HG03095 (cell line): Measurements from ENCODE around the gene ZNF180.
"Not testable (repeated sequence)": the region's sequence is repeated elsewhere in the genome, so short reads cannot be mapped to it uniquely, and the experiment has no call there.

Experiments used
- ATAC-seq: cut with Tn5 transposase; IDR thresholded peaks from one replicate; pipeline ENCODE4 v1.9.1; 2021; ENCODE audit warnings: moderate library complexity; ENCODE audit not compliant: unreplicated experiment

Gene ZNF180

DNA sequence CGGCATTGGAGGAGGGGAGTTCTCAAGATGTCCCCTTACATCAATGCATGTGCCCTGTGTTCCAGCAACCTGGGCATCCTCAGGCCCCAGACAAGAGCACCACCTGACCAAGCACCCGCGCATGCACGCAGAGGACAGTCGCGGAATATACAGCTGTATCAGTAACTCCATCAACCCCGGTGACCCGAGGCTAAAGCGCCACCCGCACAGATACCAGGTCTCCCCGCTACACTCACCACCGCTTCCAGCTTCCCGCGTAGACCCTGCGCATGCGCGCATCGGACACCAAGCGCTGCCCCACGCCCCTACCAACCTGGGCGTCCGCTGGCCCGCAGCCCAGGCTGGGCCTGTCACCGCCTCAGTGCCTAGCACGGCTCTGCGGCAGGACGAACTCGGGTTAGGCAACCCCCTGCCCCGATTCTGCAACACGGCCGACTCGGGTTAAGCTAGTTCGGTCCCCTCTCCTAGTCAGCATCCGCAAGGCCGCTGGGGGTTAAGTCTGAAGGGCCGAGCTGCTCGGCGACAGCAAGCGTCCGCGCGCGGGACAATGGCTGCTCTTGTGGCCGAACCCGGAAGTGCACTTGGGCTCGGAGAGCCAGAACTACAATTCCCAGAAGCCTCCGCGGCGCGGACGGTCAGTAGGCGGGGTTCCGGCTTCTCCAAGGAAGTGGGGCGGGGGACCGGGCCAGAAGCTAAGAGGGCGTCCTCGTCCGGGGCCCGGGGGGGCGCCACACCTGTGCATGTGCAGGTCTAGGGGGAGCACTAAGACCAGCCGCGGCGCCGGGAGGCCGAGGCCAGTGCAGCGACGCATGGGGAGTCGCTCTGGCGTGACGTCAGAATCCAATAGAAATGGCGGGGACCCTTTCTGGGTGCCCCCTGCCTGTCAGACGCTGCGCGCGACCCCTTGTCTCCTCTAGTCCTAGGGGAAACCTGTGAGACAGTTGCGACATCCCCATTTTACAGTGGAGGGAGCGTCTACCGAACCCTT lies at the start of gene ZNF180:
Gene ZNF180 (minus strand): TSS at position 561 of the 988 bp plus-strand sequence. CDS start 3,188 bp downstream, outside the sequence.
- ATAC-seq, result peak; percentile 80

DNA sequence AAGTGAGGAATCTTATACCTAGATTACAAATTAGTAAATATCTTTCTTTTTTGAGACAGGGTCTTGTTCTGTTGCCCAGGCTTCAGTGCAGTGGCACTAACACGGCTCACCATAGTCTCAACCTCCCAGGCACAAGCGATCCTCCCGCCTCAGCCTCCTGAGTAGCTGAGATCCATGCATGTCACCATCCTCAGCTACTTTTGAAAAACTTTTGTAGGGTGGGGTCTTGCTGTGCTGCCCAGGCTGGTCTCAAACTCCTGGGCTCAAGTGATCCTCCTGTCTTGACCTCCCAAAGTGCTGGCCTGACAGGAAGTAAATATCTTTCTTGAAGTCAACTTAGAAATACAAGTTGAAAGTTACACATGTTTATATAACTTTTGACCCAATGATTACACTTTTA lies 49.2 kb upstream of the ZNF180 start:
- ATAC-seq, result no peak

DNA sequence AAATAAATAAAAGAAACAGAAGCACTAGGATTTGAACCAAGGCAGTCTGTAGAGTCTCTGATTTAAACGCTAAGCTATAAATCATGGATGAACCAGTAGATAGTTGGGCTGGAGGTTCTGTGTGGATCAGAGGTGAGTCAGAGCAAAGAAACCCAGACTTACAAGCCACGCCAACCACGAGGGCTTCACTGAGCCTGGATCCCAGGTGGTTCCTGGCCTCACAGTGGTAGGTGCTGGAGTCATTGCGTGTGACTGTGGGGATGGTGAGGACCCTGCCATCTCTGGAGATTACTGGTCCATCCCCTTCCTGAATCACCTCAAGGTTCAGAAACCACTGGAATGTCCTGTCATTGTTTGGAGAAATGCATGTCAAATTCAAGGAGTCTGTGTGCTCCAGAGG lies 48.4 kb upstream of the ZNF180 start:
- ATAC-seq, result no peak

DNA sequence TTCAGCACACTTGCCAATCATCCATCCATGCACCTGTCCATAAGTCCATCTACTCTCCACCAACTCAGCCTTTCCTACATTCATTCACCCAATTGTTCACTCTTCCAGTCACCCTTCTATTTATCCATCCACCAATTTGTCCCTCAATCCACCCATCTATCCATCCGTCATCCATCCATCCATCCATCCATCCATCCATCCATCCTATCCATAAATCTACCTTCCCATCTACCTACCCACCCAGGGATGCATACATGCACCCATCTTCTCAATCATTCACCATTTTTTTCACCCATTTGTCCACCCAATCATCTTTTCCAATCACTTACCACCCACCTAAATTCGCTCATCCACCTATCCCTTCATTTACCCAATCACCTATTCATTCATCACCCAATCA lies 43.7 kb upstream of the ZNF180 start:
- ATAC-seq, result no peak

DNA sequence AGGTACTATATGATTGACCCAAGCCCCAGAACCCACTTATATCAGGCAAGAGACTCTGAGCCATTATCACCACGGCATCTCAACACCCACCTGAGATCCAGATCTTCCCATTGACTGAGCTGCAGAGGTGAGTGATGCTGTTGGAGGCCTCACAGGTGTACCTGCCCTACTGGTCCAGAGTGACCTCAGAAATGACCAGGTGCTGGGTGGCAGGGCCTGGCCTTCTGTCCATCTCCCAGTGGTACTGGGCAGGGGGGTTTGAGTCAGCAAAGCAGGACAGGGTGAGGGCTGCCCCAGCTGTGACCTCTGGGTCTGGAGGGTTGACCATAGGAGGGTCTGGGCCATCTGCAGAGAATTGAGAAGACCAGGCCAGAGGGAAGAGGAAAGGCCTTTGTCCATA lies 42.3 kb upstream of the ZNF180 start:
- ATAC-seq, result no peak

DNA sequence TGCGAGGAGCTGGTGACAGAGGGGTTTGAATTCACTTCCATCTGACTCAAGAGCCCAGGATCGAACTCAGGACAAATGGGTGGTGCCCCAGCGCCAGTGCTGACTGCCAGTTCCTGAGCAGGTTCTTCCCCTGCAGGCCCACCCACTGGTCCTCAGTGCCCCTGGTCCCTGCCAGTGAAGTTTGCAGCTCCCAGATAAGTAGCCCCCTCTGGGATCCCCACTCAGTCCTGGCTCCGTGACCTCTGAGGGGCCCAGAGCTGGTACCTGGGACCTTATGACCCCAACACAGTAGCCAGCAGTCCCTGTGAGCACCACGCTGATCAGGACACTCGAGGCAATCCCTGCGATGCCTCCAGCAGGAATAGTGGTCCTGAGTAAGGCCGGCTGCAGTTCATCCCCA lies 40.4 kb upstream of the ZNF180 start:
- no peak for ATAC-seq

DNA sequence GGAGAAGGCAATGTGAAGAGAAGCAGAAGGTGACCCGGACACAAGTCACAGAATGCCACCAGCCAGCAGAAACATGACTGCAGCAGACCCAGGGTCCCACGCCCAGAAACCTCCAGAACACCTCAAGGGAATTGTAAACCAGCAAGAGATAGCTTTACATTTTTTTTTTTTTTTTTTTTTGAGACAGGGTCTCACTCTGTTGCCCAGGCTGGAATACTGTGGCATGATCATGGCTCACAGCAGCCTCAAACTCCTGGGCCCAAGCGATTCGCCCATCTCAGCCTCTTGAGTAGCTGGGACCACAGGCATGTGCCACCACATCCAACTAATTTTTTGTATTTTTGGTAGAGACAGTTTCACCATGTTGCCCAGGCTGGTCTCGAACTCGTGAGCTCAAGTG lies 39.7 kb upstream of the ZNF180 start:
- ATAC-seq, result no peak

DNA sequence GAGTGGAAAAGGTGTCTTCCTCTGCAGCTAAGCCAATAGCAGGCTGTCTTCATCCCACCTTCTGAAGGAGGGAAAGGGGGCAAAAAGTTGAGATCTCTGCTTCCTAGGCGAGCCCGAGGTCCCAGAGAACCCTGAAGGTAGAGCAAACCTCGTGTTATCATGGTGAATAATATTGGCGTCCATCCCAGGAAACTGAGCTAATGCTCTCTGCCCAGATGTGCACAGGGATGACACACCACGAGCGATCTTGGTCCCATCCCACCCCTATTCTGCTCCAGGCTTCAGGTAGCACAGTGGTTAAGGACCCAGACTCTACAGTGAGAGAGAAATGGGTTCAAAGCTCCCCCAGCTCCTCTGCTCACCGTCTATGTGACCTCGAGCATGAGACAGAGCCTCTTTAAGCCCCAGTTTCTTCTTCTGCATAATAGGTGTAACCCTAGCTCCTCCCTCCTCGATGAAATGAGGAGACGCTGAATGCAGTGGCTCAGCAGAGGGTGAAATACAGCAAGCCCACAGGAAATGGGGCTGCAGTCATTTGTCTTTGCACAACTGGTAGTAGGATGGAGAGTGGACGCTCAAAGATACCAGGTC lies 39.0 kb upstream of the ZNF180 start:
- ATAC-seq, result no peak

DNA sequence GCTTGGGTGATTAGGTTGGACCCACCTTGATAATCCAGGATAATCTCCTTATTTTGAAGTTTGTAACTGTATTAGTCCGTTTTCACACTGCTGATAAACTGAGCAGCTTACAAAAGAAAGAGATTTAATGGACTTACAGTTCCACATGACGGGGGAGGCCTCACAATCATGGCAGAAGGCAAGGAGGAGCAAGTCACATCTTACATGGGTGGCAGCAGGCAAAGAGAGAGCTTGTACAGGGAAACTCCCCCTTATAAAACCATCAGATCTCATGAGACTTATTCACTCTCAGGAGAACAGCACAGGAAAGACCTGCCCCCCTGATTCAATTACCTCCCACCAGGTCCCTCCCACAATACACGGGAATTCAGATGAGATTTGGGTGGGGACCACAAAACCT lies 35.0 kb upstream of the ZNF180 start:
- not testable (repeated sequence) for ATAC-seq

DNA sequence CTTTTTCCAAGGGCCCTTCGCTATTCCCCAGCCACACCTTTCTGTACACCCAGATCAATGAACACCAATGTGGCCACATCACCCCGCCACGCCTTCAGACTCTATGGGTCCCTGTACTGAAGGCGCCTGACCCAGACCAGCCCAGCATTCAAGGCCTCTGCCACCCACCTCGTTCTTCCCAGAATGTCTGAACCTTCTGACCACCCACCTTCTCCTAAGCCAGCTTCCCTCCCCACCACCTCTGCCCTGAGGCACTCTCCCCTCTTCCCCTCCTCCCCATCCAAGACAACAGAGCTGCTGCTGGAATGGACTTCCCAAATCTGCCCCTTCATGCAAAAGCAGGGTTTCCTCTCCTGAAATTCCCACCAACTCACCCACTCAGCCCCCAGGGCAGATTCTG lies 32.5 kb upstream of the ZNF180 start:
- ATAC-seq, result no peak

DNA sequence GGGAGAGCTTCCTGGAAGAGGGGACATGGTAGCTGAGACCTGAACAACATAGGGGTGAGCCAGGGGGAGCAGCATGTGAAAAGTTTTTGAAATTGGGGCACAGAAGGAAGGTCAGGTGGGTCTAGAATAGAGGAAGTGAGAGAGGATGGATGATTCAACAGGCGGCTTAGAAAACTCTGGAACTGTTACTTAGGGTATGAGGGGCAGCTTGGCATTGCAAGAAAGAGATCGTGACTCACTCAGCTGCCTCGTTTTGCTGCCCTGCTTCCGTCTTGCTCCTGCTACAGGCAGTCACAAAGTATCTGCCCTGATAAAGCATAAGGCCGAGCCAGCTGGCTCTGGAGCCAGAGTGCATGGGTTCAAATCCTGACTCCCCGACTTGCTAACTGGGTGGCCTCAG lies 30.5 kb upstream of the ZNF180 start:
- ATAC-seq, result no peak

DNA sequence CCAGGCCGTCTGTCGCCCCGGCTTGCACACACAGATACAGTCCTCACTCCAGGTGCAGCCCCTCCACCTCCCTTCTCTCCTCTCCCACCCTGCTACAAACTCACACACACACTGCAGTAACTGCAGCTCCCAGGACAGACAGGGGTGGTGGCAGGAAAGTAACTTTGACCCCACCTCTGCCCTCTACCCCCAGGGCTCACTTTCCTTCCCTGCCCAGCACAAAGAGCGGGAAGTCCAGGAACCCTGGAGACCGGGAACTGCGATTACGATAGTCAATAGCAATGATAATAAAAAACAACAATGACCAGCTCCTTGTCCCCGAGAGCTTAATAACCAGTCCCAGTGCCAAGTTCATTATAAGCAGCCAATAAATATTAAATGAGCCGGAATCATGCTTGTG lies 29.2 kb upstream of the ZNF180 start, which contains the start of gene CEACAM20:
Gene CEACAM20 (minus strand): TSS at position 140 of the 400 bp plus-strand sequence. CDS start 166 bp downstream, outside the sequence.
- no peak for ATAC-seq

DNA sequence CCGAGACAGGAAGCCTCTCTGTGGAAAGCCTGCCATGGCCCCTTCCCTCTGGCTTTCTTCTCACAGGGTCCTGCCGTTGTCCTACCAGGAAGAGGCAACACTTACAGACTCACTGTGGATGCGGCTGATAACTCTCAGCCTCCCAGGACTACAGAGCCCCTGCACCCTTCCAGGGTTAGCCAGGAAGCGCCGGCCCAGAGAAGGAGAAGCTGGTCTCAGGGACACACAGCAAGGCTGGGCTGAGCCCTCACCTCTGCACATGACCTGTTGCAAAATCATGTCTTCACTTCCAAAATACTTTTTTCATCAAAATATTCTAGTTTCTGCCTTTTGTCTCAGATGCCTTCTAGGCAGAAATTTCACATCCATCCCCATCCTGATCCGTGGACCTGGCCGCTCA lies 27.2 kb upstream of the ZNF180 start:
- no peak for ATAC-seq

DNA sequence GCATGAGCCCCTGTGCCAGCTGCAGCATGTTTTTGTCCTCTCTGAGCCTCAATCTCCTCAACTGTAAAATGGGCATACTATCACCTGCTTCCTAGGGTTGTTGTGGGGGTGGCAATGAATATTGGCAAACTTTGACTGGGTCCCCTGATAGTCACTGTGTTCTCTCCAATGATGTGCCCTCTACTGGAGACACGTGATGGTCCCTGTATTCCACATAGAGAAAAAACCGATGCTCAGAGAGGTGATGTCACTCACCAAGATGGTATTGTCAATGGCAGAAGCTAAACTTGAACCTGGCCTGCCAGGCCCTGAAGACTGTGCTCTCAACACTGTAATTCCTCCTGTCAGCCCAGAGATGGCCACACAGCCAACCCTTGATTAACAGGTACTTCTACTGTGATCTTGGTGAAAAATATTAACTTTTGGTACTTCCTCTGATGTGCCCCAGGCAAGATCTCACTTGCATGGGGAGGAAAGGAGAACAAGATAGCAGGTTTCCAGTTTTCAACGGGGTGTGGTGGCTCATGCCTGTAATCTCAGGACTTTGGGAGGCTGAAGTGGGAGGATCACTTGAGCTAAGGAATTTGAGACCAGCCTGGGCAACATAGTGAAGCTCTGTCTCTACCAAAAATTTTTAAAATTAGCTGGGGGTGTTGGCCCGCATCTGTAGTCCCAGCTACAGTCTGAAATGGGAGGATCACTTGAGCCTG lies 25.6 kb upstream of the ZNF180 start:
- ATAC-seq, result no peak

DNA sequence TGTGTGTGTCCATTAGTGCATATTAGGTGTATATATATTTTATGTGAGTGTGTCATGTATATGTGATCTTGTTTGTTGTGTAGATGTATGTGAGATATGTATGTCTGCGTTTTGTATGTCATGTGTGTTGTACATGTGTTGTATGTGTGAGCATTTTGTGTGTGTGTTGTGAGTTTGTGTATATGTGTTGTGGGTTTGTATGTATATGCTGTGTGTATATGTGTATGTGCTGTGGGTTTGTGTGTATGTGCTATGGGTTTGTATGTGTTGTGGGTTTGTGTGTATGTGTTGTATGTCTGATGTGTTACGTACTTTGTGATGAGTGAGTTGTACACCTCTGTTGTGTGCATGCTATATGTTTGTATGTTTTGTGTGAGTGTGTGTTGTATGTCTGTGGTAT lies 21.0 kb upstream of the ZNF180 start:
- no peak for ATAC-seq

DNA sequence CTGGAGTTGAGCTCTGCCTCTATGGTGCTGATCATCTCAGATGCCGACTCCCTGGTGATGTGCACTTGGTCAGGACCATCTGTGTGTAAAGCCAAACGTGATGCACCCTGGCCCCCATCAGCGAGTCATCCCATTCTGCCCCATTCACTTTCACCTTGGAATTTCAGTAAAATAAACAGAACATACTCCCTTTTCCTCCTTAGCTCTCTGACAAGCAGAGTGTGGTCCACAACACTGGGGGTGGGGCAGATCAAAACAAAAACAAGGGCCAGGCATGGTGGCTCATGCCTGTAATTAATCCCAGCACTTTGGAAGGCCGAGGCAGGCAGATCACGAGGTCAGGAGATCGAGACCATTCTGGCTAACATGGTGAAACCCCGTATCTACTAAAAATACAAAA lies 16.8 kb upstream of the ZNF180 start:
- no peak for ATAC-seq

DNA sequence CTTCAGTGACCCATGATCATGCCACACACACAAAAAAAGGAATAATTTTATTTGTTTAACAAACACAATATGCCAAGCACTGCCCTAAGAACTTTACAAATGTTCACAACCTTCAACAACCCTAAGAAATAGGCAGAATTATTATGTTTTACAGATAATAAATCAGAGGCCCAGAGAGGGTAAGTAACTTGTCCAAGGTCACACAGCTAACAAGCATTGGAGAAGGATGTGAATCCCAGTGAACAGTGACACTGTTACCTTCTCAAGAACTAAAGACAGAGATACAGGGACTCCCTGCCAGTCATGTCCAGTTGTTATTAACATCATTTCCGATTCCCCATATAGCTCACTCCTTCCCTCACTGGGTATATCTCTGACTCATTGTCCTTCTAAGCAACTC lies 15.6 kb upstream of the ZNF180 start:
- no peak for ATAC-seq

DNA sequence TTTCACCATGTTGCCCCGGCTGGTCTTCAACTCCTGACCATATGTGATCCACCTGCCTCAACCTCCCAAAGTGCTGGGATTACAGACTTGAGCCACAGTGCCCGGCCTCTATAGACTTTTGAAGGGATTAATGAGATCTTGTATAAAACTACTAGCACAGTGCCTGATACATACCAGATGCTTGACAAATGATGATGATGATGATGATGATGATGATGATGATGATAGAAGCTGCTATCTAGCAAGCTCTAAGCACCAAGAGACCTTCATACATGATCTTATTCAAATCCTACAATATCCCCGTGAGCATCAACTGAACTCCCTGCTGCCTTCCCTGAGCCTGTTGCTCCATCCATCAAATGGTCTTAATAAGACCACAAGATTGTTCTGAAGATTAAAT lies 14.7 kb upstream of the ZNF180 start:
- ATAC-seq, result no peak

DNA sequence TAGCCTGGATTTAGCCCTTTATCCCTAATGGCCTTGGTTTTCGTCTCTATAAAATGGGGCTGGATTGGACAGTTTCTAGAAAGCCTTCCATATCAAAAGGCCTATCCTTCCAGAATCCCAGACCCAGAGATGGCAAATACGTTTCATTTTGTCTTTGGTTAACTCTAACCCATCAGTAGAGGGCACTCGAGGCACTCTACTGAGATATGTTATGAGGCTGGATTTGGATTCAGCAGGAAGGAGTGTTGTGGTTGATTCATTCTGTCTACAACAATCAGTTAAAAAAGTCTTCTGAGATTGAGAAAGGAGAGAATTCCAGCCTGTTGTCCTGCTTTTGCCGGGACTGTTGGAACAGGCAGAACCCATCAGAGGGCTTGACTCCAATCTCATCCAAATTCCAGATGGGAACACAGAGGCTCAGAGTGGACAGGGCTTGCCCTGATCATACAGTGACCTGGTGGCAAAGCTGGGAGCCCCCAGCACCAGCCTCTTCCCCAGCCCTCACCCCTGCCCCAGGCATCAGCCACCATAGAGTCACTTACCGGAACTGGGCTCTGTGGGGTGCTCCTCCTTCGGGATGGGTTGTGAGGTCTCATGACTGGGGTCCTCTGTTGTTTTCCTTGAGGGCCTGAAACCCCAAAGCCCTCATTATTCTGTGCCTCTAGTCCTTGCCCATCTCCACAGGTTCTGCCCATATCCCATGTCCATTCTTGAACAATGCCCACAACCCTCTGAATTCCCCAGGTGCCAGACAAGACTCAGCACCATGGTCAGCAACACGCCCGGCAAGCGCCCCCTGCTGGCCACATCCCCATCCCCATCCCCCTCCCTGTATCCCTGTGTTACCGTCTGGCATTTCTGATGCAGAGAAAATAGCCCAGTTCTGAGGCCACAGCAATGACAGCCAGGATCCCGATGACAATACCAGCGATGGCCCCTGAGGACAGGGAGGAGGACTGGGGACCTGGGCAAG lies 12.3 kb upstream of the ZNF180 start:
- no peak for ATAC-seq

DNA sequence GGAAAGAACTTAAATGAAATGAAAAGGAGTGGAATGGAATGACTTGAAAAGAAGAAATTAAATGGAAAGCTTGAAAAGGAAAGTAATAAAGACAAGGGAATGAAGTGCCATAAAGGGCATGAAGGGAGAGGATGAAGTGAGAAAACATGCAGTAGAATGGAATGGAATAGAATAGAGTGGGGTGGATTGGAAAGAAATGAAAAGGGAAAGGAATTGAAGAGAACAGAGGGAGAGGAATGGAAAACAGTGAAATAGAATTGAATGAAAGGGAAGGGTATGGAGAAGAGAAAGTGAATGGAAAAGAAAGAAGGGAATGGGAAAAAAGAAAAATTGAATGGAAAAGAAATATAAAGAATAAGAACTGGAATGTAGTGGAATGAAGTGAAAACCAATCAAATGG lies 9.2 kb upstream of the ZNF180 start:
- no peak for ATAC-seq
